K562 (cell line): Measurements from ENCODE around the gene RELL2. TPM values are rescaled to one million over a fixed set of nuclear protein-coding genes. Genes with fewer than 3 reads are reported as not detected.

Experiments
- CBX2 ChIP-seq: fragments of 200-600 bp; sonication (generic); IDR thresholded peaks from one replicate; pipeline ENCODE4 v1.6.1; 2012; ENCODE audit warnings: mild to moderate bottlenecking, low read length, inconsistent platforms; ENCODE audit not compliant: insufficient read depth, poor library complexity, severe bottlenecking
- CSDE1 ChIP-seq, 2 experiments: fragments of 450-650 bp; IDR thresholded peaks; 2 replicates each; pipeline ENCODE4 v1.6.1; 2016; ENCODE audit warnings: mild to moderate bottlenecking in 1 of 2
- FOXK1 ChIP-seq: sonication (generic); formaldehyde crosslinking; IDR thresholded peaks from 2 replicates; pipeline ENCODE4 v1.8.0; 2022; ENCODE audit warnings: missing genetic modification reagents, mild to moderate bottlenecking, borderline replicate concordance
- HDAC1 ChIP-seq, 2 experiments: fragments of 450-650 bp; IDR thresholded peaks; 2 replicates each; pipeline ENCODE4 v1.6.1; 2016 to 2017; ENCODE audit warnings: inconsistent platforms in 1 of 2, mild to moderate bottlenecking in 1 of 2, moderate library complexity in 1 of 2
- HOXB6 ChIP-seq: fragments of 250-450 bp; sonication (Bioruptor Pico); IDR thresholded peaks from 2 replicates; pipeline ENCODE4 v1.5.1; 2022; ENCODE audit warnings: mild to moderate bottlenecking, borderline replicate concordance
- POLR2AphosphoS5 ChIP-seq: IDR thresholded peaks from 2 replicates; pipeline ENCODE4 v1.6.1; 2011; ENCODE audit warnings: mild to moderate bottlenecking, low read depth, low read length, moderate library complexity; ENCODE audit not compliant: control insufficient read depth, insufficient read depth
- POLR2B ChIP-seq: fragments of 450-650 bp; IDR thresholded peaks from 2 replicates; pipeline ENCODE4 v1.6.1; 2018; ENCODE audit warnings: low read depth; ENCODE audit not compliant: partially characterized antibody
- POLR2G ChIP-seq: fragments of 200-400 bp; formaldehyde crosslinking; IDR thresholded peaks from 2 replicates; pipeline ENCODE4 v1.6.1; 2017; ENCODE audit warnings: low read depth, mild to moderate bottlenecking, antibody characterized with exemption, low read length, moderate library complexity
- POLR3G ChIP-seq: IDR thresholded peaks from 2 replicates; pipeline ENCODE4 v1.6.1; 2011; ENCODE audit not compliant: insufficient read length, insufficient replicate concordance; ENCODE audit errors: extremely low read depth
- PRMT5 ChIP-seq: sonication (generic); formaldehyde crosslinking; IDR thresholded peaks from 2 replicates; pipeline ENCODE4 v1.5.0; 2020; ENCODE audit warnings: missing genetic modification reagents
- SETDB1 ChIP-seq: IDR thresholded peaks from one replicate; pipeline ENCODE4 v1.6.1; 2012; ENCODE audit warnings: low read length, control low read depth, inconsistent platforms
- YY1 ChIP-seq, 3 experiments: IDR thresholded peaks; 2 replicates each; pipeline ENCODE4 v1.6.1; 2011; ENCODE audit warnings: low read length in 2 of 3, mild to moderate bottlenecking in 2 of 3, moderate library complexity in 2 of 3, borderline replicate concordance in 1 of 3, control low read depth in 1 of 3, low read depth in 1 of 3; ENCODE audit not compliant: insufficient read depth in 3 of 3, insufficient replicate concordance in 2 of 3, control insufficient read depth in 1 of 3, insufficient read length in 1 of 3; ENCODE audit errors: extremely low read depth in 1 of 3
- ZNF583 ChIP-seq: fragments of 250-450 bp; sonication (Bioruptor Pico); IDR thresholded peaks from 2 replicates; pipeline ENCODE4 v1.4.0; 2020
- polyA plus RNA-seq, 8 experiments: library from polyadenylated mRNA; depleted of rRNA in 4 of 8; stranded (reverse) in 5 of 8; unstranded in 3 of 8; fragments of >200 nt; fragmentation: Nextera tagmentation in 2 of 8; fragmentation: Illumina TruSeq in 1 of 8; extraction: Ambion mirVana in 2 of 8; extraction: Trizol in 1 of 8; gene quantifications; 2 replicates each; pipeline versions ENCODE4 v1.2.1 to v1.2.3, GENCODE V29; 2011 to 2014; ENCODE audit warnings: inconsistent platforms in 1 of 8, missing spikeins in 1 of 8
- total RNA-seq, 7 experiments: library from RNA; depleted of rRNA in 6 of 7; stranded (reverse); fragments of >200 nt in 6 of 7; fragmentation: Illumina TruSeq in 2 of 7; extraction: Trizol in 2 of 7; gene quantifications; 2 replicates each; pipeline versions ENCODE4 v1.2.1 to v1.2.3, GENCODE V29; 2011 to 2021; ENCODE audit warnings: low replicate concordance in 1 of 7
- TF ChIP-seq, protein P1 (sequence below): sonication (generic); formaldehyde crosslinking; IDR thresholded peaks from 2 replicates; pipeline ENCODE4 v1.8.0; 2022; ENCODE audit warnings: mild to moderate bottlenecking, missing genetic modification reagents, borderline replicate concordance
- TF ChIP-seq, protein P2 (sequence below): fragments of 250-450 bp; sonication (Bioruptor Pico); IDR thresholded peaks from 2 replicates; pipeline ENCODE4 v1.4.0; 2020
- TF ChIP-seq, protein P3 (sequence below): fragments of 250-450 bp; sonication (Bioruptor Pico); IDR thresholded peaks from 2 replicates; pipeline ENCODE4 v1.8.0; 2022; ENCODE audit warnings: inconsistent platforms

Gene RELL2
- total and polyA plus RNA-seq, 9 of the 15 experiments (the other 6 are each of a cell fraction or from before 2014, with no cell fraction given): 0.06 to 36.0 (median 14.3) TPM

DNA sequence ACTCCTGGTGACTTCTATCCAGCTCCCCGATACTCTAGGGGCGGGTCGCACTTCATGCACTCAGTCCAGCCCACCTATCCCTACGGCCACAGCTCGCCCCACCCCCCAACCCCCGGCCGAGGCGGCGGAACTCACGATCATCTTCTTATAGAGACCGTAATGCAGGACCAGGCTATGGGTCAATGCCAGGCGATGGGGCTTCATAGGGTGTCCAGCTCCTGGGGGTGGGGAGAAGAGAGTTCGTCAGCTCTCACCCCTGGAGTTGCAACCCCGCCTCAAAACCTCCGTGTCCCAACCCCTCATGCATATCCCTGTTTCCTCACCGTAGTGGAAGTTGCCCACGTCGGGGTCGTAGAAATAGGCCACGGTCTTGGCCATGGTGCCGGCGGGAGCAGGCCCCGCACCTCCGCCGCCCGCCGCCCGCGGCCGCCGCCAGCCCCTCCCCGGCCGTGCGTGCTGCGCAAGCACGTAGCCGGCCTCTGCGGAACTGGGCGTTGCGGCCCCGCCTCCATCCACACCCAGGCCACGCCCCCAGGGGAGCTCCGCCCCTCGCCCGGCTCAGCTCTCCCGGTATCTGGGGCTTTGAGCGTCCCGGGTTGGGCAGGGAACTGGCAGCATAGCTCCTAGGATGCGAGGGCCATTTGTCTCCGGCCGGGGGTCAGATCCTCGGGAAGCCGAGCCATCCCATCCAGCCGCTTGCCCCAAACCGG is at the start of gene RELL2, which contains the start of gene HDAC3 (continued):
- peak in 2 of 3 experiments; percentile 11 to 41 for TF ChIP-seq YY1 (IDR thresholded peaks at IDR 0.05; ENCODE audit: borderline replicate concordance in 1 of 3, control insufficient read depth in 1 of 3, extremely low read depth in 1 of 3, insufficient read depth in 3 of 3, insufficient read length in 1 of 3, insufficient replicate concordance in 2 of 3, low read depth in 1 of 3, low read length in 2 of 3)
- TF ChIP-seq CSDE1 (IDR thresholded peaks at IDR 0.05): no peak
- TF ChIP-seq, protein P1, sequence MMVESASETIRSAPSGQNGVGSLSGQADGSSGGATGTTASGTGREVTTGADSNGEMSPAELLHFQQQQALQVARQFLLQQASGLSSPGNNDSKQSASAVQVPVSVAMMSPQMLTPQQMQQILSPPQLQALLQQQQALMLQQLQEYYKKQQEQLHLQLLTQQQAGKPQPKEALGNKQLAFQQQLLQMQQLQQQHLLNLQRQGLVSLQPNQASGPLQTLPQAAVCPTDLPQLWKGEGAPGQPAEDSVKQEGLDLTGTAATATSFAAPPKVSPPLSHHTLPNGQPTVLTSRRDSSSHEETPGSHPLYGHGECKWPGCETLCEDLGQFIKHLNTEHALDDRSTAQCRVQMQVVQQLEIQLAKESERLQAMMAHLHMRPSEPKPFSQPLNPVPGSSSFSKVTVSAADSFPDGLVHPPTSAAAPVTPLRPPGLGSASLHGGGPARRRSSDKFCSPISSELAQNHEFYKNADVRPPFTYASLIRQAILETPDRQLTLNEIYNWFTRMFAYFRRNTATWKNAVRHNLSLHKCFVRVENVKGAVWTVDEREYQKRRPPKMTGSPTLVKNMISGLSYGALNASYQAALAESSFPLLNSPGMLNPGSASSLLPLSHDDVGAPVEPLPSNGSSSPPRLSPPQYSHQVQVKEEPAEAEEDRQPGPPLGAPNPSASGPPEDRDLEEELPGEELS: no peak
- TF ChIP-seq HOXB6 (CRISPR knock-in tag): no peak
- TF ChIP-seq ZNF583 (CRISPR knock-in tag): no peak
- peak; percentile 36 for TF ChIP-seq POLR2B
- no peak for TF ChIP-seq POLR3G
- TF ChIP-seq PRMT5: no peak
- TF ChIP-seq SETDB1: no peak
- TF ChIP-seq, protein P2, sequence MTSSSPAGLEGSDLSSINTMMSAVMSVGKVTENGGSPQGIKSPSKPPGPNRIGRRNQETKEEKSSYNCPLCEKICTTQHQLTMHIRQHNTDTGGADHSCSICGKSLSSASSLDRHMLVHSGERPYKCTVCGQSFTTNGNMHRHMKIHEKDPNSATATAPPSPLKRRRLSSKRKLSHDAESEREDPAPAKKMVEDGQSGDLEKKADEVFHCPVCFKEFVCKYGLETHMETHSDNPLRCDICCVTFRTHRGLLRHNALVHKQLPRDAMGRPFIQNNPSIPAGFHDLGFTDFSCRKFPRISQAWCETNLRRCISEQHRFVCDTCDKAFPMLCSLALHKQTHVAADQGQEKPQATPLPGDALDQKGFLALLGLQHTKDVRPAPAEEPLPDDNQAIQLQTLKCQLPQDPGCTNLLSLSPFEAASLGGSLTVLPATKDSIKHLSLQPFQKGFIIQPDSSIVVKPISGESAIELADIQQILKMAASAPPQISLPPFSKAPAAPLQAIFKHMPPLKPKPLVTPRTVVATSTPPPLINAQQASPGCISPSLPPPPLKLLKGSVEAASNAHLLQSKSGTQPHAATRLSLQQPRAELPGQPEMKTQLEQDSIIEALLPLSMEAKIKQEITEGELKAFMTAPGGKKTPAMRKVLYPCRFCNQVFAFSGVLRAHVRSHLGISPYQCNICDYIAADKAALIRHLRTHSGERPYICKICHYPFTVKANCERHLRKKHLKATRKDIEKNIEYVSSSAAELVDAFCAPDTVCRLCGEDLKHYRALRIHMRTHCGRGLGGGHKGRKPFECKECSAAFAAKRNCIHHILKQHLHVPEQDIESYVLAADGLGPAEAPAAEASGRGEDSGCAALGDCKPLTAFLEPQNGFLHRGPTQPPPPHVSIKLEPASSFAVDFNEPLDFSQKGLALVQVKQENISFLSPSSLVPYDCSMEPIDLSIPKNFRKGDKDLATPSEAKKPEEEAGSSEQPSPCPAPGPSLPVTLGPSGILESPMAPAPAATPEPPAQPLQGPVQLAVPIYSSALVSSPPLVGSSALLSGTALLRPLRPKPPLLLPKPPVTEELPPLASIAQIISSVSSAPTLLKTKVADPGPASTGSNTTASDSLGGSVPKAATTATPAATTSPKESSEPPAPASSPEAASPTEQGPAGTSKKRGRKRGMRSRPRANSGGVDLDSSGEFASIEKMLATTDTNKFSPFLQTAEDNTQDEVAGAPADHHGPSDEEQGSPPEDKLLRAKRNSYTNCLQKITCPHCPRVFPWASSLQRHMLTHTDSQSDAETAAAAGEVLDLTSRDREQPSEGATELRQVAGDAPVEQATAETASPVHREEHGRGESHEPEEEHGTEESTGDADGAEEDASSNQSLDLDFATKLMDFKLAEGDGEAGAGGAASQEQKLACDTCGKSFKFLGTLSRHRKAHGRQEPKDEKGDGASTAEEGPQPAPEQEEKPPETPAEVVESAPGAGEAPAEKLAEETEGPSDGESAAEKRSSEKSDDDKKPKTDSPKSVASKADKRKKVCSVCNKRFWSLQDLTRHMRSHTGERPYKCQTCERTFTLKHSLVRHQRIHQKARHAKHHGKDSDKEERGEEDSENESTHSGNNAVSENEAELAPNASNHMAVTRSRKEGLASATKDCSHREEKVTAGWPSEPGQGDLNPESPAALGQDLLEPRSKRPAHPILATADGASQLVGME (CRISPR knock-in tag): no peak
- TF ChIP-seq HDAC1 (IDR thresholded peaks at IDR 0.05): peak in 1 of 2 experiments; percentile 24; a peak in 1 of 4 replicates
- peak; percentile 78 for TF ChIP-seq POLR2G
- TF ChIP-seq FOXK1 (CRISPR knock-in tag): no peak
- peak; percentile 53 for TF ChIP-seq POLR2AphosphoS5
- TF ChIP-seq CBX2: no peak
- TF ChIP-seq, protein P3, sequence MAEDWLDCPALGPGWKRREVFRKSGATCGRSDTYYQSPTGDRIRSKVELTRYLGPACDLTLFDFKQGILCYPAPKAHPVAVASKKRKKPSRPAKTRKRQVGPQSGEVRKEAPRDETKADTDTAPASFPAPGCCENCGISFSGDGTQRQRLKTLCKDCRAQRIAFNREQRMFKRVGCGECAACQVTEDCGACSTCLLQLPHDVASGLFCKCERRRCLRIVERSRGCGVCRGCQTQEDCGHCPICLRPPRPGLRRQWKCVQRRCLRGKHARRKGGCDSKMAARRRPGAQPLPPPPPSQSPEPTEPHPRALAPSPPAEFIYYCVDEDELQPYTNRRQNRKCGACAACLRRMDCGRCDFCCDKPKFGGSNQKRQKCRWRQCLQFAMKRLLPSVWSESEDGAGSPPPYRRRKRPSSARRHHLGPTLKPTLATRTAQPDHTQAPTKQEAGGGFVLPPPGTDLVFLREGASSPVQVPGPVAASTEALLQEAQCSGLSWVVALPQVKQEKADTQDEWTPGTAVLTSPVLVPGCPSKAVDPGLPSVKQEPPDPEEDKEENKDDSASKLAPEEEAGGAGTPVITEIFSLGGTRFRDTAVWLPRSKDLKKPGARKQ (CRISPR knock-in tag): no peak
